ENCODE results near the gene KDM2B. TPM values are rescaled to one million over a fixed set of nuclear protein-coding genes. Genes with fewer than 3 reads are reported as not detected.

The KDM2B gene
- polyA plus RNA-seq, 1 of the 3 experiments (the other 2 are of a cell fraction): 11.5 TPM

- POLR2A ChIA-PET: no interaction called here
- no peaks in the 10 kb centered on the region for H3F3A ChIP-seq (replicated peaks; ENCODE audit: insufficient read depth)
- CTCF ChIA-PET: interaction anchor here (1.0 to 1.6 kb wide), 3 partner anchors 27 to 157 kb away, joined by 3 to 4 read pairs (median 3); partner anchors contain the start of gene KDM2B
These were observed 55.4 kb downstream of the KDM2B start for GRCh38 chr12:121525411-121525810.

GRCh38 chr12:121524196-121524916, 56.5 kb downstream of the KDM2B start:
- H3K79me2 ChIP-seq (ENCODE audit: insufficient read depth): peaks cover 2% of the 10 kb centered on the region; the same call in 1 of the 2 replicates
- ChIA-PET POLR2A (no interaction called here), CTCF (interaction anchor here (0.7 kb wide), 1 partner anchor 28 kb away, joined by 3 read pairs; no protein-coding TSS in a partner anchor)
- no peak overlapping the region for H3K27ac ChIP-seq (ENCODE audit: low read depth in 2 of 2, low read length in 1 of 2)
- H4K20me1 ChIP-seq (ENCODE audit: insufficient read depth): no peaks in the 10 kb centered on the region
- peaks cover 0 to 4% of the 10 kb centered on the region in 2 experiments; a peak in 1 of 4 replicates for H3K4me1 ChIP-seq (ENCODE audit: control insufficient read depth in 1 of 2, insufficient read depth in 2 of 2, low read depth in 1 of 2, low read length in 1 of 2)
- no peak overlapping the region for H3K4me2 ChIP-seq
- DNase-seq: no peak
- no peaks in the 10 kb centered on the region for H3K9me2 ChIP-seq
- H2AFZ ChIP-seq (ENCODE audit: low read depth): no peak overlapping the region
- H3K36me3 ChIP-seq (replicated peaks in 1 of 2; ENCODE audit: control insufficient read depth in 1 of 2, insufficient read depth in 2 of 2, low read length in 1 of 2): no peaks in the 10 kb centered on the region
- no peak overlapping the region for H3K9ac ChIP-seq
- TF ChIP-seq SIN3A (IDR thresholded peaks at IDR 0.05; ENCODE audit: borderline replicate concordance, low read depth, low read length) (no peak), USF1 (IDR thresholded peaks at IDR 0.05; ENCODE audit: borderline replicate concordance, low read depth) (no peak), GABPA (IDR thresholded peaks at IDR 0.05; ENCODE audit: low read depth) (no peak), FOXM1 (IDR thresholded peaks at IDR 0.05; ENCODE audit: low read depth) (no peak), FOSL2 (IDR thresholded peaks at IDR 0.05; ENCODE audit: borderline replicate concordance, low read depth) (no peak), ELF1 (IDR thresholded peaks at IDR 0.05) (no peak)
- no peaks in the 10 kb centered on the region for H3K27me3 ChIP-seq (ENCODE audit: insufficient read depth)
- WGBS (ENCODE audit: low lambda C conversion rate): 70% methylated on average over 16 of the region's 16 CpGs
- H3K4me3 ChIP-seq (ENCODE audit: low read depth in 2 of 2, low read length in 1 of 2): no peak overlapping the region
- H3F3A ChIP-seq (replicated peaks; ENCODE audit: insufficient read depth): peaks cover 3% of the 10 kb centered on the region
- no peaks in the 10 kb centered on the region for H3K9me3 ChIP-seq

More at GRCh38 chr12:121525411-121525810, 55.4 kb downstream of the KDM2B start:
- Histone ChIP-seq H3K79me2 (ENCODE audit: insufficient read depth) (peaks cover 2% of the 10 kb centered on the region; the same call in 1 of the 2 replicates), H3K4me2 (no peak overlapping the region), H3K36me3 (replicated peaks in 1 of 2; ENCODE audit: control insufficient read depth in 1 of 2, insufficient read depth in 2 of 2, low read length in 1 of 2) (no peaks in the 10 kb centered on the region), H3K4me1 (ENCODE audit: control insufficient read depth in 1 of 2, insufficient read depth in 2 of 2, low read depth in 1 of 2, low read length in 1 of 2) (peaks cover under 1 to 4% of the 10 kb centered on the region in 2 experiments; a peak in 2 of 4 replicates), H3K4me3 (ENCODE audit: low read depth in 2 of 2, low read length in 1 of 2) (no peak overlapping the region), H3K27ac (ENCODE audit: low read depth in 2 of 2, low read length in 1 of 2) (no peak overlapping the region), H3K9me2 (no peaks in the 10 kb centered on the region), H3K27me3 (ENCODE audit: insufficient read depth) (no peaks in the 10 kb centered on the region), H3K9ac (no peak overlapping the region), H3K9me3 (no peaks in the 10 kb centered on the region), H2AFZ (ENCODE audit: low read depth) (no peak overlapping the region), H4K20me1 (ENCODE audit: insufficient read depth) (no peaks in the 10 kb centered on the region)
- no peak for DNase-seq
- TF ChIP-seq POLR2AphosphoS5 (IDR thresholded peaks at IDR 0.05; ENCODE audit: low read depth, low read length) (no peak), SIN3A (IDR thresholded peaks at IDR 0.05; ENCODE audit: borderline replicate concordance, low read depth, low read length) (no peak)
- 89% methylated on average over 3 of the region's 8 CpGs for WGBS (ENCODE audit: low lambda C conversion rate)

- POLR2A ChIA-PET: no interaction called here
- H3K9ac ChIP-seq: no peak overlapping the region
- H3F3A ChIP-seq (replicated peaks; ENCODE audit: insufficient read depth): peaks cover 4% of the 10 kb centered on the region
- peaks cover 0 to 1% of the 10 kb centered on the region in 2 experiments for H3K36me3 ChIP-seq (replicated peaks in 1 of 2; ENCODE audit: control insufficient read depth in 1 of 2, insufficient read depth in 2 of 2, low read length in 1 of 2)
- H3K4me2 ChIP-seq: no peak overlapping the region
- no peaks in the 10 kb centered on the region for H4K20me1 ChIP-seq (ENCODE audit: insufficient read depth)
- no peak for DNase-seq
- TF ChIP-seq EZH2phosphoT487 (IDR thresholded peaks at IDR 0.05; ENCODE audit: borderline replicate concordance, low read depth) (no peak), MXI1 (IDR thresholded peaks at IDR 0.05; ENCODE audit: low read depth, low read length) (no peak), RFX5 (IDR thresholded peaks at IDR 0.05; ENCODE audit: low read length) (no peak), RCOR1 (IDR thresholded peaks at IDR 0.05; ENCODE audit: low read length) (no peak), ZBTB33 (IDR thresholded peaks at IDR 0.05; ENCODE audit: borderline replicate concordance, low read depth) (no peak), TAF1 (IDR thresholded peaks at IDR 0.05; ENCODE audit: borderline replicate concordance, low read depth, low read length) (no peak)
- H2AFZ ChIP-seq (ENCODE audit: low read depth): no peak overlapping the region
- H3K4me1 ChIP-seq (ENCODE audit: control insufficient read depth in 1 of 2, insufficient read depth in 2 of 2, low read depth in 1 of 2, low read length in 1 of 2): peaks cover 0 to 4% of the 10 kb centered on the region in 2 experiments; a peak in 1 of 4 replicates
- no peak overlapping the region for H3K27ac ChIP-seq (ENCODE audit: low read depth in 2 of 2, low read length in 1 of 2)
- H3K4me3 ChIP-seq (ENCODE audit: low read depth in 2 of 2, low read length in 1 of 2): no peak overlapping the region
- H3K9me2 ChIP-seq: no peaks in the 10 kb centered on the region
- CTCF ChIA-PET: interaction anchor here (0.7 kb wide), 1 partner anchor 29 kb away, joined by 3 read pairs; no protein-coding TSS in a partner anchor
- H3K27me3 ChIP-seq (ENCODE audit: insufficient read depth): no peaks in the 10 kb centered on the region
- H3K79me2 ChIP-seq (ENCODE audit: insufficient read depth): peaks cover 2% of the 10 kb centered on the region; the same call in 1 of the 2 replicates
- WGBS (ENCODE audit: low lambda C conversion rate): 92% methylated on average over 13 of the region's 16 CpGs
- no peaks in the 10 kb centered on the region for H3K9me3 ChIP-seq
These were observed 57.1 kb downstream of the KDM2B start for GRCh38 chr12:121523741-121524140.

Measured in SK-N-SH (cell line).